K562 (cell line): Measurements from ENCODE around the gene TBC1D16. TPM values are rescaled to one million over a fixed set of nuclear protein-coding genes. Genes with fewer than 3 reads are reported as not detected.

Experiments
- ATAC-seq: fragments of 200-7000 bp; cut with Tn5 transposase; 3 replicates; pipeline ENCODE4 v1.9.1; 2020; ENCODE audit warnings: moderate library complexity
- BruUV-seq: library from RNA; stranded (reverse); fragments of 400-500 nt; replicated peaks from 2 replicates; lab custom pipeline; 2021; lab: Mats Ljungman, UMichigan
- CTCF ChIA-PET: fragments of 300-600 bp; formaldehyde crosslinking; extraction: SDS; loops from one replicate; lab custom pipeline; 2021; ENCODE audit warnings: low intra/inter-chr PET ratio; lab: Yijun Ruan, JAX
- POLR2A ChIA-PET: fragments of 300-600, 350-650 bp; sonication (Branson Sonifier 250); formaldehyde crosslinking; extraction: SDS; loops from one replicate; lab custom pipeline; 2021; ENCODE audit warnings: antibody characterized with exemption, inconsistent platforms; lab: Yijun Ruan, JAX
- DNase-seq, 4 experiments: peaks; one replicate each; pipeline versions ENCODE4 v3.0.0 to v3.0.0-alpha.2; 2011 to 2018; ENCODE audit warnings: low spot score in 3 of 4, mixed read lengths in 3 of 4; ENCODE audit errors: extremely low read depth in 1 of 4
- FAIRE-seq: peaks from 2 replicates; lab custom pipeline; 2011; peaks lifted over from hg19 to GRCh38; lab: Jason Lieb, UNC
- H2AFZ ChIP-seq: 2 replicates; pipeline ENCODE4 v1.6.0; 2011; ENCODE audit warnings: low read depth, low read length, control low read depth, inconsistent platforms
- H3K27ac ChIP-seq: fragments of 200-600 bp; 3 replicates; pipeline ENCODE4 v1.8.0; 2011; ENCODE audit warnings: low read depth, mild to moderate bottlenecking, control low read depth, inconsistent platforms, low read length, moderate library complexity, mixed read lengths; ENCODE audit errors: extremely low read depth
- H3K27me3 ChIP-seq, 2 experiments: fragments of 300-600 bp in 1 of 2; 2 replicates in 1 of 2; 3 replicates in 1 of 2; pipeline versions ENCODE4 v1.6.0 to v1.8.0; 2011; ENCODE audit warnings: inconsistent platforms in 2 of 2, low read length in 2 of 2, mild to moderate bottlenecking in 1 of 2, mixed read lengths in 1 of 2, moderate library complexity in 1 of 2; ENCODE audit not compliant: control insufficient read depth in 2 of 2, insufficient read depth in 2 of 2
- H3K36me3 ChIP-seq: fragments of 300-600 bp; 3 replicates; pipeline ENCODE4 v1.8.0; 2011; ENCODE audit warnings: mild to moderate bottlenecking, low read length, inconsistent platforms; ENCODE audit not compliant: control insufficient read depth, insufficient read depth
- H3K4me1 ChIP-seq, 2 experiments: fragments of 200-600 bp in 1 of 2; replicated peaks in 1 of 2; 2 replicates in 1 of 2; 3 replicates in 1 of 2; pipeline versions ENCODE4 v1.5.1 to v1.8.0; 2011; ENCODE audit warnings: inconsistent platforms in 2 of 2, low read length in 2 of 2, mild to moderate bottlenecking in 1 of 2, mixed read lengths in 1 of 2, moderate library complexity in 1 of 2; ENCODE audit not compliant: control insufficient read depth in 2 of 2, insufficient read depth in 2 of 2
- H3K4me2 ChIP-seq: 2 replicates; pipeline ENCODE4 v1.6.1; 2011; ENCODE audit warnings: low read length, control low read depth, inconsistent platforms, mixed read lengths; ENCODE audit not compliant: insufficient read depth
- H3K4me3 ChIP-seq: fragments of 200-600 bp; sonication (generic), shearing (Covaris generic); 2 replicates; pipeline ENCODE4 v1.5.1; 2016; ENCODE audit warnings: control low read depth, inconsistent platforms
- H3K79me2 ChIP-seq: fragments of 200-600 bp; 3 replicates; pipeline ENCODE4 v1.8.0; 2011; ENCODE audit warnings: low read length, inconsistent platforms; ENCODE audit not compliant: control insufficient read depth, insufficient read depth
- H3K9ac ChIP-seq, 2 experiments: 2 replicates each; pipeline versions ENCODE4 v1.6.0 to v1.6.1; 2011; ENCODE audit warnings: low read depth in 2 of 2, low read length in 2 of 2, control low read depth in 1 of 2, inconsistent platforms in 1 of 2, mild to moderate bottlenecking in 1 of 2, mixed read lengths in 1 of 2; ENCODE audit not compliant: insufficient read depth in 1 of 2
- H3K9me1 ChIP-seq: one replicate; pipeline ENCODE4 v1.6.0; 2011; ENCODE audit warnings: inconsistent platforms, mild to moderate bottlenecking, low read length, moderate library complexity; ENCODE audit not compliant: control insufficient read depth, insufficient read depth
- H3K9me3 ChIP-seq: replicated peaks from 2 replicates; pipeline ENCODE4 v1.5.1; 2011; ENCODE audit warnings: low read depth, low read length, inconsistent platforms; ENCODE audit not compliant: control insufficient read depth, insufficient read depth
- H4K20me1 ChIP-seq: replicated peaks from 2 replicates; pipeline ENCODE4 v1.6.1; 2011; ENCODE audit warnings: low read length, inconsistent platforms, mixed read lengths; ENCODE audit not compliant: control insufficient read depth, insufficient read depth
- ARID2 ChIP-seq: fragments of 450-650 bp; IDR thresholded peaks from 2 replicates; pipeline ENCODE4 v1.6.1; 2017; ENCODE audit warnings: antibody characterized with exemption, mild to moderate bottlenecking
- CEBPZ ChIP-seq: fragments of 150-350 bp; IDR thresholded peaks from 2 replicates; pipeline ENCODE4 v1.6.1; 2014; ENCODE audit warnings: low read depth, mild to moderate bottlenecking, low read length, borderline replicate concordance
- ELF4 ChIP-seq: fragments of 450-650 bp; formaldehyde crosslinking; IDR thresholded peaks from 2 replicates; pipeline ENCODE4 v1.4.0; 2022; ENCODE audit warnings: missing genetic modification characterization
- USF1 ChIP-seq: sonication (generic); formaldehyde crosslinking; IDR thresholded peaks from 2 replicates; pipeline ENCODE4 v1.9.0; 2022; ENCODE audit warnings: mild to moderate bottlenecking, missing genetic modification reagents
- WGBS: fragments of 100-300 bp; shearing (Covaris generic); methylation state at CpG from one replicate; pipeline ENCODE4 v1.1.6; 2016; ENCODE audit warnings: low coverage, mixed read lengths; ENCODE audit not compliant: insufficient coverage; ENCODE audit errors: missing lambda C conversion rate; 5-methylcytosine and 5-hydroxymethylcytosine counted together
- in situ Hi-C: fragments of 300-500 bp; cut with MboI; formaldehyde crosslinking; loops from 4 replicates; pipeline ENCODE4 v1.15.0; 2018; ENCODE audit warnings: inconsistent platforms, mixed read lengths
- intact Hi-C: fragments of 100-400 bp; cut with micrococcal nuclease; formaldehyde crosslinking; loops from 2 replicates; pipeline ENCODE4 v1.14.2; 2022
- polyA plus RNA-seq, 8 experiments: library from polyadenylated mRNA; depleted of rRNA in 4 of 8; stranded (reverse) in 5 of 8; unstranded in 3 of 8; fragments of >200 nt; fragmentation: Nextera tagmentation in 2 of 8; fragmentation: Illumina TruSeq in 1 of 8; extraction: Ambion mirVana in 2 of 8; extraction: Trizol in 1 of 8; gene quantifications; 2 replicates each; pipeline versions ENCODE4 v1.2.1 to v1.2.3, GENCODE V29; 2011 to 2014; ENCODE audit warnings: inconsistent platforms in 1 of 8, missing spikeins in 1 of 8
- total RNA-seq, 7 experiments: library from RNA; depleted of rRNA in 6 of 7; stranded (reverse); fragments of >200 nt in 6 of 7; fragmentation: Illumina TruSeq in 2 of 7; extraction: Trizol in 2 of 7; gene quantifications; 2 replicates each; pipeline versions ENCODE4 v1.2.1 to v1.2.3, GENCODE V29; 2011 to 2021; ENCODE audit warnings: low replicate concordance in 1 of 7

TBC1D16 gene
- total and polyA plus RNA-seq, 9 of the 15 experiments (the other 6 are each of a cell fraction or from before 2014, with no cell fraction given) = 0.01 to 0.20 (median 0.03) TPM; not detected in 1

GRCh38 chr17:79990704-79991103 lies 45.0 kb downstream of the TBC1D16 start (continued):
- no peak for TF ChIP-seq CEBPZ

GRCh38 chr17:79990051-79990592 lies 45.5 kb downstream of the TBC1D16 start:
- H3K9me1 ChIP-seq = no peaks in the 10 kb centered on the region
- BruUV-seq = no TSS peak
- no peak for DNase-seq
- TF ChIP-seq ARID2 (no peak), USF1 (0 out of 2 replicates have a peak, but pooled peaks have one; percentile 26), ELF4 (CRISPR knock-in tag) (no peak)
- TF ChIP-seq, all 486 proteins: peak for 1
- intact Hi-C loops = loop anchor here (5.0 kb wide), 1 partner anchor 178 kb away; no protein-coding TSS in a partner anchor
- Histone ChIP-seq H3K9ac (no peak overlapping the region; a peak in 1 of 4 replicates), H3K27ac (no peak overlapping the region), H3K4me2 (no peak overlapping the region), H3K4me1 (peaks cover 16 to 38% of the 10 kb centered on the region in 2 experiments), H3K36me3 (no peaks in the 10 kb centered on the region), H3K27me3 (peaks cover 54 to 76% of the 10 kb centered on the region in 2 experiments), H3K79me2 (no peaks in the 10 kb centered on the region), H4K20me1 (peaks cover 7% of the 10 kb centered on the region), H3K4me3 (no peak overlapping the region), H3K9me3 (no peaks in the 10 kb centered on the region), H2AFZ (no peak overlapping the region)
- POLR2A ChIA-PET = interaction anchor here (0.7 kb wide), 1 partner anchor 37 kb away, joined by 3 read pairs; no protein-coding TSS in a partner anchor
- CTCF ChIA-PET = interaction anchor here (0.8 kb wide), 1 partner anchor 244 kb away, joined by 3 read pairs; no protein-coding TSS in a partner anchor
- under 1% methylated on average over 21 of the region's 21 CpGs for WGBS
- ATAC-seq (no peak), FAIRE-seq (peak; percentile 15)
- in situ Hi-C loops = no loop called here
